Mammary epithelial cell (primary cell): ENCODE results near the gene TRPC4AP.

Experiments used
- CTCF ChIP-seq, 2 donors: IDR thresholded peaks in 1 of 2; conservative IDR thresholded peaks in 1 of 2; 2 replicates each; pipeline ENCODE4 v1.5.1; 2011 to 2012; ENCODE audit warnings: inconsistent platforms in 2 of 2, low read length in 2 of 2, mild to moderate bottlenecking in 2 of 2, control low read depth in 1 of 2, low read depth in 1 of 2; ENCODE audit not compliant: insufficient read depth in 1 of 2; ENCODE audit errors: extremely low read depth in 1 of 2
- EZH2 ChIP-seq: IDR thresholded peaks from 2 replicates; pipeline ENCODE4 v1.6.1; 2012; ENCODE audit warnings: low read length, inconsistent platforms, borderline replicate concordance

GRCh38 chr20:35015863-35016193 lies 76.8 kb downstream of the TRPC4AP start:
- no peak for TF ChIP-seq EZH2
- TF ChIP-seq CTCF (conservative IDR thresholded peaks at IDR 0.05 in 1 of 2, IDR thresholded peaks at IDR 0.05 in 1 of 2; ENCODE audit: extremely low read depth in 1 of 2, insufficient read depth in 1 of 2, low read depth in 1 of 2, low read length in 2 of 2) = no peak
